Ascending aorta (tissue), 2 donors: Measurements from ENCODE around the gene LIN7A. TPM values are rescaled to one million over a fixed set of nuclear protein-coding genes. Genes with fewer than 3 reads are reported as not detected.

ENCODE experiments used
- DNase-seq, 2 donors: peaks; one replicate each; pipeline ENCODE4 v3.0.0-alpha.2; 2019; ENCODE audit warnings: low spot score in 2 of 2
- H3K27ac ChIP-seq, 2 donors: fragments of 200-600 bp; sonication (generic); one replicate each; pipeline ENCODE4 v1.5.1; 2016 to 2017; ENCODE audit warnings: mild to moderate bottlenecking in 1 of 2
- H3K27me3 ChIP-seq: fragments of 200-600 bp; sonication (generic); one replicate; pipeline ENCODE4 v1.5.1; 2017
- H3K36me3 ChIP-seq, 2 donors: fragments of 200-600 bp; sonication (generic); one replicate each; pipeline ENCODE4 v1.5.1; 2016
- H3K4me1 ChIP-seq, 2 donors: fragments of 200-600 bp; sonication (generic); one replicate each; pipeline ENCODE4 v1.5.1; 2016 to 2017; ENCODE audit warnings: mild to moderate bottlenecking in 1 of 2
- H3K4me3 ChIP-seq, 2 donors: fragments of 200-600 bp; sonication (generic); one replicate each; pipeline ENCODE4 v1.5.1; 2016 to 2017; ENCODE audit warnings: mild to moderate bottlenecking in 1 of 2
- H3K9me3 ChIP-seq, 2 donors: fragments of 200-600 bp; sonication (generic); one replicate each; pipeline ENCODE4 v1.5.1; 2016
- CTCF ChIP-seq, 3 experiments: fragments of 200-600 bp in 2 of 3; fragments of 450-650 bp in 1 of 3; sonication (generic) in 2 of 3; IDR thresholded peaks; one replicate each; pipeline ENCODE4 v1.5.1; 2016 to 2019; ENCODE audit warnings: antibody characterized with exemption in 3 of 3, mild to moderate bottlenecking in 1 of 3, moderate library complexity in 1 of 3
- intact Hi-C: fragments of 100-400 bp; cut with DNase I; formaldehyde crosslinking; loops from one replicate; pipeline ENCODE4 v1.15.1; 2023
- total RNA-seq: library from RNA; depleted of rRNA; stranded (reverse); fragments of >200 nt; gene quantifications from one replicate; pipeline ENCODE4 v1.1.0, GENCODE V29; 2016

Gene LIN7A
- total RNA-seq, 1 donor from 2014 or later: 4.6 TPM

DNA sequence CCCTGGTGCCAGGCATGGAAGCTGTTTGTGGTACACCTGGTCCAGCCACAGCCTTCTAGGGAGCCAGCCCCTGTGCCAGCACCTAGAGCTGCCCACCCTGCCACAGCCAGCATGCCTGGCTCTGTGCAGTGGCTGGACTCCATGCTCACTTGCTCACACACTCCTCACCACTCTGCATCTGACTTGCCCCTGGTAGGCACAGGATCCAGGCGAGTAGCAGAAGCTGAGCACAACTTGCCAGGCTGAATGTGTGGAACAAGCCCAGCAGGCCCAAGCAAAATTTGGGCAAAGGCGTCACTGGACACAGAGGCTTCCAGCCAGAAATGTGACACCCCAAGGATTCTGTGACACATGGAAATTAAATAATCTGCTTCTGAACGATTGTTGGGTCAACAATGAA is 114.3 kb downstream of the LIN7A start:
- intact Hi-C loops: no loop called here
- Histone ChIP-seq H3K4me3 (no peak overlapping the region), H3K27me3 (no peaks in the 10 kb centered on the region), H3K9me3 (no peaks in the 10 kb centered on the region), H3K27ac (no peak overlapping the region), H3K4me1 (no peaks in the 10 kb centered on the region), H3K36me3 (no peaks in the 10 kb centered on the region)
- no peak for TF ChIP-seq CTCF (IDR thresholded peaks at IDR 0.05)
- DNase-seq: no peak

GRCh38 chr12:80821513-80822000 is 116.2 kb downstream of the LIN7A start:
- H3K27me3 ChIP-seq: no peaks in the 10 kb centered on the region
- no peaks in the 10 kb centered on the region for H3K4me1 ChIP-seq
- H3K36me3 ChIP-seq: no peaks in the 10 kb centered on the region
- no peak for DNase-seq
- H3K9me3 ChIP-seq: no peaks in the 10 kb centered on the region
- H3K4me3 ChIP-seq: no peak overlapping the region
- intact Hi-C loops: no loop called here
- no peak for TF ChIP-seq CTCF (IDR thresholded peaks at IDR 0.05)
- H3K27ac ChIP-seq: no peak overlapping the region

- intact Hi-C loops: no loop called here
- no peak for DNase-seq
Measured at GRCh38 chr12:80818878-80819277, 118.9 kb downstream of the LIN7A start.

GRCh38 chr12:80815351-80815750 is 122.4 kb downstream of the LIN7A start:
- no peaks in the 10 kb centered on the region for H3K27me3 ChIP-seq
- H3K27ac ChIP-seq: no peak overlapping the region
- no peak overlapping the region for H3K4me3 ChIP-seq
- H3K9me3 ChIP-seq: no peaks in the 10 kb centered on the region
- intact Hi-C loops: no loop called here
- TF ChIP-seq CTCF (IDR thresholded peaks at IDR 0.05): no peak
- no peaks in the 10 kb centered on the region for H3K4me1 ChIP-seq
- no peak for DNase-seq
- no peaks in the 10 kb centered on the region for H3K36me3 ChIP-seq

More at GRCh38 chr12:80818878-80819277, 118.9 kb downstream of the LIN7A start:
- H3K9me3 ChIP-seq: no peaks in the 10 kb centered on the region
- no peak overlapping the region for H3K4me3 ChIP-seq
- H3K4me1 ChIP-seq: no peaks in the 10 kb centered on the region
- TF ChIP-seq CTCF (IDR thresholded peaks at IDR 0.05): no peak
- H3K27me3 ChIP-seq: no peaks in the 10 kb centered on the region
- no peak overlapping the region for H3K27ac ChIP-seq
- H3K36me3 ChIP-seq: no peaks in the 10 kb centered on the region

DNA sequence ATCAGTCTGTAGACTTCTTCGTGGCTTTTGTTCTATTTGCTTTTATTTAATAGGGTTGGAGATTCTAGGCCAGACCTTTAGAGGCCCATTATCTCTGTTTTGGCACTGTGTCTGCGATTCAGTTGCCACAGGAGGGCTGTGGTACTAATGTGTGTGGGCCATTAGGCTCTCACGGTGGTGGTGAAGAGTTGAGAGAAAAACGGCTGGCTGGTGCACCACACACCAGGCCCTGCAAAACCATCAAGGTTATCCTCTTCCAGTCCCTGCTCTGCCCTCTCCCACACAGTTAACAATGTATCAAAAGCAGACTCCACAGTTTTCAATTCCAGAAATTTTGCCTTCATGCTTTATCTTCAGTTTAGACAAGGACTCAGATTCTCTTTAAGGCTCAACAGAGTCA is 123.3 kb downstream of the LIN7A start:
- intact Hi-C loops: no loop called here
- Histone ChIP-seq H3K9me3 (no peaks in the 10 kb centered on the region), H3K4me3 (no peak overlapping the region), H3K27ac (no peak overlapping the region), H3K4me1 (no peaks in the 10 kb centered on the region), H3K27me3 (no peaks in the 10 kb centered on the region), H3K36me3 (no peaks in the 10 kb centered on the region)
- no peak for TF ChIP-seq CTCF (IDR thresholded peaks at IDR 0.05)
- DNase-seq: no peak

GRCh38 chr12:80813820-80814219 is 123.9 kb downstream of the LIN7A start:
- Histone ChIP-seq H3K4me3 (no peak overlapping the region), H3K36me3 (no peaks in the 10 kb centered on the region), H3K9me3 (no peaks in the 10 kb centered on the region), H3K27me3 (no peaks in the 10 kb centered on the region), H3K27ac (no peak overlapping the region), H3K4me1 (no peaks in the 10 kb centered on the region)
- no peak for DNase-seq
- intact Hi-C loops: no loop called here
- no peak for TF ChIP-seq CTCF (IDR thresholded peaks at IDR 0.05)
